Astrocyte (in vitro differentiated cells and primary cell): ENCODE results near the gene HBZ.

Experiments
- CTCF ChIP-seq: IDR thresholded peaks from 2 replicates; pipeline ENCODE4 v1.5.1; 2011; ENCODE audit warnings: low read depth, mild to moderate bottlenecking, inconsistent platforms, low read length, moderate library complexity; ENCODE audit not compliant: insufficient read depth
- EZH2 ChIP-seq: IDR thresholded peaks from 2 replicates; pipeline ENCODE4 v1.6.1; 2012; ENCODE audit warnings: mild to moderate bottlenecking, low read length, inconsistent platforms; ENCODE audit not compliant: insufficient read depth

- no peak for TF ChIP-seq EZH2
- TF ChIP-seq CTCF, result no peak
Measured at GRCh38 chr16:104928-105327, 47.5 kb upstream of the HBZ start.
